DND-41 (cell line): ENCODE data around the gene EDNRB.

Experiments
- EZH2 ChIP-seq: IDR thresholded peaks from 3 replicates; pipeline ENCODE4 v1.6.1; 2012; ENCODE audit warnings: borderline replicate concordance, low read depth, mild to moderate bottlenecking, moderate library complexity, low read length, inconsistent platforms; ENCODE audit not compliant: severe bottlenecking
- TF ChIP-seq, protein P1 (sequence below): IDR thresholded peaks from 2 replicates; pipeline ENCODE4 v1.5.1; 2012; ENCODE audit warnings: borderline replicate concordance, low read length, moderate library complexity, mild to moderate bottlenecking; ENCODE audit not compliant: poor library complexity, severe bottlenecking; ENCODE audit errors: extremely low read depth

DNA sequence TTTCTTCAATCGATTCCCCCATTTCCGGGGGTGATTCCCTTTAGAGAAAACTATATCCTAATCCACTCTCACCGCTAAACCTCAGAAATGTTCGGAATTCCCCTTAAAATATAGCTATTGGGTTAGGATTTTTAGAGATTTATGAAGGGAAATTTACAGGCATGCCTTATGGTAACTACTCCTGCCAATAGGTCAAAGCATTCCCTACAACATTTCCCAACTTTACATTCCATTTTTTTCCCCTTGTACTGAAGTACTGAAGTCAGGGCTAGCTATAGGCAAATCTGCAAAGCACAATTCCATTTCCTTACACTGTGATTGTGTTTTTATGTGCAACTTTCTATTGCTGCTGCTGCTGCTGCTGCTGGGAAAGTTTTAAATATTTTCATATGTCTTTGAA is 2.1 kb downstream of the EDNRB start:
- TF ChIP-seq, protein P1, sequence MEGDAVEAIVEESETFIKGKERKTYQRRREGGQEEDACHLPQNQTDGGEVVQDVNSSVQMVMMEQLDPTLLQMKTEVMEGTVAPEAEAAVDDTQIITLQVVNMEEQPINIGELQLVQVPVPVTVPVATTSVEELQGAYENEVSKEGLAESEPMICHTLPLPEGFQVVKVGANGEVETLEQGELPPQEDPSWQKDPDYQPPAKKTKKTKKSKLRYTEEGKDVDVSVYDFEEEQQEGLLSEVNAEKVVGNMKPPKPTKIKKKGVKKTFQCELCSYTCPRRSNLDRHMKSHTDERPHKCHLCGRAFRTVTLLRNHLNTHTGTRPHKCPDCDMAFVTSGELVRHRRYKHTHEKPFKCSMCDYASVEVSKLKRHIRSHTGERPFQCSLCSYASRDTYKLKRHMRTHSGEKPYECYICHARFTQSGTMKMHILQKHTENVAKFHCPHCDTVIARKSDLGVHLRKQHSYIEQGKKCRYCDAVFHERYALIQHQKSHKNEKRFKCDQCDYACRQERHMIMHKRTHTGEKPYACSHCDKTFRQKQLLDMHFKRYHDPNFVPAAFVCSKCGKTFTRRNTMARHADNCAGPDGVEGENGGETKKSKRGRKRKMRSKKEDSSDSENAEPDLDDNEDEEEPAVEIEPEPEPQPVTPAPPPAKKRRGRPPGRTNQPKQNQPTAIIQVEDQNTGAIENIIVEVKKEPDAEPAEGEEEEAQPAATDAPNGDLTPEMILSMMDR = no peak
- TF ChIP-seq EZH2 = no peak
